Measurements from ENCODE around the gene ANO2.

- TF ChIP-seq CTCF (IDR thresholded peaks at IDR 0.05; ENCODE audit: low read depth, low read length) (no peak), EZH2phosphoT487 (IDR thresholded peaks at IDR 0.05; ENCODE audit: low read depth) (no peak)
Measured at GRCh38 chr12:5956987-5957386, 11.9 kb upstream of the ANO2 start.
